H1 (cell line): ENCODE results near the gene SLC5A10. TPM values are rescaled to one million over a fixed set of nuclear protein-coding genes. Genes with fewer than 3 reads are reported as not detected.

ENCODE experiments used
- BRCA1 ChIP-seq: IDR thresholded peaks from 2 replicates; pipeline ENCODE4 v1.6.1; 2012; ENCODE audit warnings: low read depth, low read length, improper control_type of control experiment
- EZH2 ChIP-seq: fragments of 200-600 bp; sonication (generic); IDR thresholded peaks from 2 replicates; pipeline ENCODE4 v1.7.1; 2012; ENCODE audit warnings: low read depth, mild to moderate bottlenecking, moderate library complexity, low read length, inconsistent platforms; ENCODE audit not compliant: severe bottlenecking
- KDM1A ChIP-seq: fragments of 200-600, 300-600 bp; sonication (generic); IDR thresholded peaks from 2 replicates; pipeline ENCODE4 v1.7.1; 2016; ENCODE audit warnings: mild to moderate bottlenecking, low read length, borderline replicate concordance
- KDM4A ChIP-seq: IDR thresholded peaks from one replicate; pipeline ENCODE4 v1.7.1; 2012; ENCODE audit warnings: low read depth, mild to moderate bottlenecking, moderate library complexity, low read length, inconsistent platforms; ENCODE audit not compliant: severe bottlenecking
- NRF1 ChIP-seq: IDR thresholded peaks from 2 replicates; pipeline ENCODE4 v1.6.1; 2011; ENCODE audit warnings: mild to moderate bottlenecking, low read depth, low read length, improper control_type of control experiment
- POU5F1 ChIP-seq: IDR thresholded peaks from 2 replicates; pipeline ENCODE4 v1.6.1; 2011; ENCODE audit warnings: low read depth, mild to moderate bottlenecking, low read length, moderate library complexity
- YY1 ChIP-seq: IDR thresholded peaks from 2 replicates; pipeline ENCODE4 v1.6.1; 2011; ENCODE audit warnings: low read depth, mild to moderate bottlenecking, low read length
- ZNF274 ChIP-seq: IDR thresholded peaks from 2 replicates; pipeline ENCODE4 v1.7.0; 2012; ENCODE audit warnings: low read length, borderline replicate concordance; ENCODE audit errors: extremely low read depth
- polyA plus RNA-seq, 7 experiments: library from polyadenylated mRNA; depleted of rRNA in 3 of 7; stranded (reverse) in 5 of 7; unstranded in 2 of 7; fragments of >200 nt in 5 of 7; fragments of 200-250 nt in 2 of 7; gene quantifications; 1 replicate in 5 of 7; 2 replicates in 1 of 7; 4 replicates in 1 of 7; pipeline versions ENCODE4 v1.2.1 to v1.2.3, GENCODE V29; 2011 to 2013; ENCODE audit warnings: missing spikeins in 2 of 7, mixed read lengths in 2 of 7
- total RNA-seq: library from RNA; stranded (reverse); fragmentation: NEBNext Ultra II Directional; extraction: Animal tissue kit (Norgen Biotek cat#: 25700); gene quantifications from 2 replicates; pipeline ENCODE4 v1.2.1, GENCODE V29; 2021

Gene SLC5A10
- total and polyA plus RNA-seq, 2 of the 8 experiments (the other 6 are each of a cell fraction or from before 2014, with no cell fraction given): 0.05 to 0.11 TPM

DNA sequence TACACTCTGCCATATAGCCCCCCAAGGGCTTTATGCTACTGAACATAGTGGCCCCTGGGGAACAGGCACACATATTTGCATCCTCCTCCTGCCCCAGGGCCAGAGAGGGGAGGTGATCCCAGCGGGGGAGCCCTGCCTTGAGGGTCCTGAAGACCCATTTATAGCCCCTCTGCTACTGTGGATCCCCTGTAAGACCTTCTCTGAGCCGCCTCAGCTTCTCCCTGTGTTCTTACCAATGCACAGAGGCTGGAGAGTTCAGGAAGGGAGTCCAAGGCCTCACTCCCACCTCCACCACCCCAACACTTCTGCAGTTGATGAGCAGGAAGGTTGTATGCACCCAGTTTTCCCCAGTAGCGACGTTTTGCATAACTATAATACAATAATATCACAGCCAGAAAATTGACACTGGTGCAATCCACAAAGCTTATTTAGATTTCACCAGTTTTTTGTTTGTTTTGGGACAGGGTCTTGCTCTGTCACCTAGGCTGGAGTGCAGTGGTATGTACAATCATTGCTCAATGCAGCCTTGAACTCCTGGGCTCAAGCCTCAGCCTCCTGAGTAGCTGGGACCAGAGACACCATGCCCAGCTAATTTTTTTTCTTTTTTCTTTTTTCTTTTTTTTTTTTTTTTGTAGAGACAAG is 53.9 kb downstream of the SLC5A10 start (continued):
- TF ChIP-seq BRCA1: no peak
- no peak for TF ChIP-seq KDM1A
- no peak for TF ChIP-seq KDM4A
- no peak for TF ChIP-seq EZH2
- no peak for TF ChIP-seq ZNF274
- TF ChIP-seq NRF1: no peak
- no peak for TF ChIP-seq POU5F1
- no peak for TF ChIP-seq YY1
